PFSK-1 (cell line): ENCODE data around the gene PHLDA3.
A peak's percentile ranks its signal among the peaks of the same experiment; 100 is the strongest.

Experiments used
- FOXP2 ChIP-seq: optimal IDR thresholded peaks from 2 replicates; pipeline ENCODE3; 2011; ENCODE audit warnings: borderline replicate concordance, control low read depth, inconsistent platforms; ENCODE audit not compliant: insufficient read depth; ENCODE audit errors: extremely low read length, extremely low read depth
- POLR2AphosphoS5 ChIP-seq: IDR thresholded peaks from 2 replicates; pipeline ENCODE4 v1.6.1; 2012; ENCODE audit warnings: low read depth, mild to moderate bottlenecking, control low read depth, low read length, moderate library complexity
- REST ChIP-seq, 2 experiments: IDR thresholded peaks; 2 replicates each; pipeline versions ENCODE4 v1.6.1 to v1.8.0; 2011 to 2012; ENCODE audit warnings: low read depth in 2 of 2, low read length in 2 of 2, control low read depth in 1 of 2, inconsistent platforms in 1 of 2, mild to moderate bottlenecking in 1 of 2, moderate library complexity in 1 of 2; ENCODE audit not compliant: insufficient read depth in 1 of 2
- SIN3A ChIP-seq: IDR thresholded peaks from 2 replicates; pipeline ENCODE4 v1.6.1; 2012; ENCODE audit warnings: mild to moderate bottlenecking, low read length, moderate library complexity, borderline replicate concordance; ENCODE audit not compliant: insufficient read depth
- TAF1 ChIP-seq: IDR thresholded peaks from 2 replicates; pipeline ENCODE4 v1.6.1; 2012; ENCODE audit warnings: low read length, control low read depth, borderline replicate concordance; ENCODE audit not compliant: insufficient read depth

PHLDA3 gene

GRCh38 chr1:201507360-201507675 lies 38.3 kb upstream of the PHLDA3 start:
- TF ChIP-seq REST (IDR thresholded peaks at IDR 0.05; ENCODE audit: insufficient read depth in 1 of 2, low read depth in 2 of 2, low read length in 2 of 2): no peak

- TF ChIP-seq POLR2AphosphoS5 (0 out of 2 replicates have a peak, but pooled peaks have one; percentile 26), TAF1 (no peak)
Observed at GRCh38 chr1:201506557-201507359, 37.8 kb upstream of the PHLDA3 start, which contains the start of gene CSRP1. CSRP1 (minus strand) TSS chr1:201507123; CDS start chr1:201496303, 10,820 bp downstream.

GRCh38 chr1:201506092-201506491 lies 37.1 kb upstream of the PHLDA3 start:
- TF ChIP-seq POLR2AphosphoS5 (no peak), REST (IDR thresholded peaks at IDR 0.05; ENCODE audit: insufficient read depth in 1 of 2, low read depth in 2 of 2, low read length in 2 of 2) (no peak), SIN3A (no peak), FOXP2 (no peak), TAF1 (no peak)

GRCh38 chr1:201505503-201505890 lies 36.5 kb upstream of the PHLDA3 start:
- no peak for TF ChIP-seq SIN3A
- TF ChIP-seq REST (IDR thresholded peaks at IDR 0.05; ENCODE audit: insufficient read depth in 1 of 2, low read depth in 2 of 2, low read length in 2 of 2): no peak; a peak in 1 of 4 replicates
- no peak for TF ChIP-seq TAF1
- TF ChIP-seq POLR2AphosphoS5: peak; percentile 36; the same call in 1 of the 2 replicates
- peak; percentile 40 for TF ChIP-seq FOXP2

- no peak for TF ChIP-seq TAF1
- TF ChIP-seq FOXP2: no peak
- TF ChIP-seq POLR2AphosphoS5: no peak
- TF ChIP-seq SIN3A: no peak
- TF ChIP-seq REST (IDR thresholded peaks at IDR 0.05; ENCODE audit: insufficient read depth in 1 of 2, low read depth in 2 of 2, low read length in 2 of 2): no peak
Observed at GRCh38 chr1:201504799-201505502, 36.0 kb upstream of the PHLDA3 start.
